Right atrium auricular region (tissue), 2 donors: ENCODE data around the gene CCDC185. TPM values are rescaled to one million over a fixed set of nuclear protein-coding genes. Genes with fewer than 3 reads are reported as not detected.

ENCODE experiments used
- DNase-seq: peaks from one replicate; pipeline ENCODE4 v3.0.0-alpha.2; 2019; ENCODE audit warnings: low spot score
- H3K27ac ChIP-seq, 2 donors: fragments of 200-600 bp; sonication (generic); 1 replicate in 1 of 2; 2 replicates in 1 of 2; pipeline ENCODE4 v1.5.1; 2016 to 2019
- H3K27me3 ChIP-seq, 2 donors: fragments of 200-600 bp; sonication (generic); one replicate each; pipeline versions ENCODE4 v1.5.1 to v1.6.0; 2017 to 2019
- H3K36me3 ChIP-seq: fragments of 200-600 bp; sonication (generic); one replicate; pipeline ENCODE4 v1.5.1; 2016
- H3K4me1 ChIP-seq, 2 donors: fragments of 200-600 bp; sonication (generic); one replicate each; pipeline versions ENCODE4 v1.5.1 to v1.6.0; 2017 to 2019
- H3K4me3 ChIP-seq, 2 donors: fragments of 200-600 bp; sonication (generic); 1 replicate in 1 of 2; 2 replicates in 1 of 2; pipeline ENCODE4 v1.5.1; 2017 to 2019; ENCODE audit warnings: mild to moderate bottlenecking in 1 of 2, moderate library complexity in 1 of 2
- H3K9me3 ChIP-seq, 2 donors: fragments of 200-600 bp; sonication (generic); one replicate each; pipeline ENCODE4 v1.5.1; 2019
- total RNA-seq, 2 donors: library from RNA; depleted of rRNA; stranded (reverse); fragments of >200 nt; gene quantifications; one replicate each; pipeline ENCODE4 v1.1.0, GENCODE V29; 2016
- TF ChIP-seq, protein P1 (sequence below), 2 donors: fragments of 200-600 bp; sonication (generic); IDR thresholded peaks; one replicate each; pipeline ENCODE4 v1.5.1; 2019; ENCODE audit warnings: antibody characterized with exemption in 2 of 2

The CCDC185 gene
- not detected for total RNA-seq

DNA sequence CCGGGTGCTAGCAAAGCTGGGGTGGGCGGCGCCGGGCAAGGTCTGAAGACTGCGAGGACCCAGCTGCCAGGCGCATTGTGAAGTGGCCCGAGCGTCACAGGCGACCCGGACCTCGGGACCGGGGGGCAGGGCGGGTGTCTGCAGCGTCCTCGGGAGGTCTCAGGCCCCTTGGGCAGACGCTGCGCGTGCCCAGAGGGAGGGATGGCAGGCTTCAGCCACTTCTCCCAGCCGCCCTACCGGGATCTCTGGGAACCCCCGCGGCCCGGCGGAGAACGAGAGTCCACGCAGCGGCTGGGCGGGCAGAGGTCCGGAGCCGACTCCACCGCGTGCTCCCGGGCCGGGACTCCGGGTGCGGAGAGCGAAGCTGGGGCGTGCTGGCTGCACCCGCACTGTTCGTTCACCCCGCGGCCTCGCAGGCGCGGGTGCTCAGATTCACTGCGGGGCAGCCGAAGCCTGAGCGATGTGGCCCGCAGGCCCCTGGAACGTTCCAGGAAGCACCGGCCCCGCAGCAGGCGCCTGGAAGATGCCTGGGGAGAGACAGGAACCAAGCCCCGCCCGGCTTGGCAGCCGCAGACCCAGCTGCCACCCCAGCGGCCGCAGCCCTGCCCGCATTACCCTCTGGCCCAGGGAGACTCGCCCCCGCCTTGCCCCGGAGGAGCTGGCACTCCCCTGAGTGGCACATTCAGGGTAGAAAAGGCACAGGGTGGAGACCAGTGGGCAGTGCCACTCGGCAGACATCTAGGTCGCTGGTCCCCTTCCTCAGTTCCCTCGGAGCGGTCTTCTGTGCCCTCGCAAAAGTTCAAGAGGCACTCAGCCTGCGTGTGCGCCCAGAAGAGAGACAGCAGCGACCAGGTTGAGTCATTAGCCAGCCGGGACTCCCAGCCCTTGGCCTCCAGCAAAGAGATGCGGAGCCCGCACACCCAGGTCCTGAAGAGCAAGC, at the start of gene CCDC185:
Gene CCDC185, plus strand, starts transcription at position 141 of the 940 bp plus-strand sequence. Its CDS starts 61 bp downstream, at position 202.
- H3K27me3 ChIP-seq: peaks cover 0 to 3% of the 10 kb centered on the region in 2 donors
- H3K9me3 ChIP-seq: no peaks in the 10 kb centered on the region
- TF ChIP-seq, protein P1, sequence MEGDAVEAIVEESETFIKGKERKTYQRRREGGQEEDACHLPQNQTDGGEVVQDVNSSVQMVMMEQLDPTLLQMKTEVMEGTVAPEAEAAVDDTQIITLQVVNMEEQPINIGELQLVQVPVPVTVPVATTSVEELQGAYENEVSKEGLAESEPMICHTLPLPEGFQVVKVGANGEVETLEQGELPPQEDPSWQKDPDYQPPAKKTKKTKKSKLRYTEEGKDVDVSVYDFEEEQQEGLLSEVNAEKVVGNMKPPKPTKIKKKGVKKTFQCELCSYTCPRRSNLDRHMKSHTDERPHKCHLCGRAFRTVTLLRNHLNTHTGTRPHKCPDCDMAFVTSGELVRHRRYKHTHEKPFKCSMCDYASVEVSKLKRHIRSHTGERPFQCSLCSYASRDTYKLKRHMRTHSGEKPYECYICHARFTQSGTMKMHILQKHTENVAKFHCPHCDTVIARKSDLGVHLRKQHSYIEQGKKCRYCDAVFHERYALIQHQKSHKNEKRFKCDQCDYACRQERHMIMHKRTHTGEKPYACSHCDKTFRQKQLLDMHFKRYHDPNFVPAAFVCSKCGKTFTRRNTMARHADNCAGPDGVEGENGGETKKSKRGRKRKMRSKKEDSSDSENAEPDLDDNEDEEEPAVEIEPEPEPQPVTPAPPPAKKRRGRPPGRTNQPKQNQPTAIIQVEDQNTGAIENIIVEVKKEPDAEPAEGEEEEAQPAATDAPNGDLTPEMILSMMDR (IDR thresholded peaks at IDR 0.05): no peak
- no peak within 1 kb of the TSS for H3K27ac ChIP-seq
- peak within 1 kb of the TSS; percentile 25 to 48 for H3K4me3 ChIP-seq
- DNase-seq: no peak
- no peaks in the 10 kb centered on the region for H3K36me3 ChIP-seq
- peaks cover 0 to 7% of the 10 kb centered on the region in 2 donors for H3K4me1 ChIP-seq

DNA sequence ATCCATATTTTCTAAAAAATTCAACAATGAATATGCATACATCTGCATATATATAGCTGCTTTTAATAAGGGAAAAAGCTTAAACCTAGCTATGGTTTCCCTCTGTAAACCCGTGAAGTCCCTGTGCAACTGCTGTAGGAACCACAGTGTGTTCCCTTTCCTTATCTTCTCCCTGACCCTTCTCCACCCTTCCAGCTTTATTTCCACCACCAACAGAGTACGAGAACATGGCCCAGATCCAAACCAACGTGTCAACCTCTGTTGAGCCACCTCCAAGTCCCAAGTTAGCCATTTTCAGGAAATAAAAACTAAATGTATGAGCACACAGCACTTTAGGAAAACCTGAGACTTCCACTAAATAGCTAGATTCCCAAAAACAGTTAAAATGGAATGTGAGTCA, 49.5 kb upstream of the CCDC185 start:
- Histone ChIP-seq H3K36me3 (no peaks in the 10 kb centered on the region), H3K27ac (peak overlapping the region; percentile 40 to 67), H3K4me3 (no peak overlapping the region), H3K9me3 (no peaks in the 10 kb centered on the region), H3K27me3 (no peaks in the 10 kb centered on the region), H3K4me1 (peaks cover 0 to 51% of the 10 kb centered on the region in 2 donors)
- TF ChIP-seq, protein P1 (IDR thresholded peaks at IDR 0.05): no peak
- peak; percentile 65 for DNase-seq

DNA sequence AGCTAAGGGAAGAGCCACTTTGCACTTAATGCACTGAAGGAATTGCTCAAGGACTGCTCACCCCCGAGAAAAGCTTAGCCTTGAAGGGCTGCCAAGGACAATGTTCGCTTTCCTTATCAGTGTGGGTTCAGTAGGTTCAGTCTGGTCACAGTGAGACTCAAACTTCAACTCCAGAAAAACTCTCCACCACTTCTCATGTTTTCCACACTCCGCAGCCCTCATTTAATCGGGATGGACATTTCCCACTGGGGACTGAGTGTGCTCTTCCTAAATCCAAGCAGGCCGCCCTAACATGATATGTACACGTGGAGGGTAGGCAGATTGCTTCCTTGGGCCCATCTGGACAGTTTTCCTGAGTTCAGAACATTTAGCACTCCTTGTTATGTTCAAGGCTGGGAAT, 48.7 kb upstream of the CCDC185 start:
- no peak for DNase-seq
- no peaks in the 10 kb centered on the region for H3K9me3 ChIP-seq
- H3K4me3 ChIP-seq: no peak overlapping the region
- H3K36me3 ChIP-seq: no peaks in the 10 kb centered on the region
- peaks cover 0 to 44% of the 10 kb centered on the region in 2 donors for H3K4me1 ChIP-seq
- peak overlapping the region; percentile 40 to 67 for H3K27ac ChIP-seq
- H3K27me3 ChIP-seq: no peaks in the 10 kb centered on the region
- TF ChIP-seq, protein P1 (IDR thresholded peaks at IDR 0.05): no peak

DNA sequence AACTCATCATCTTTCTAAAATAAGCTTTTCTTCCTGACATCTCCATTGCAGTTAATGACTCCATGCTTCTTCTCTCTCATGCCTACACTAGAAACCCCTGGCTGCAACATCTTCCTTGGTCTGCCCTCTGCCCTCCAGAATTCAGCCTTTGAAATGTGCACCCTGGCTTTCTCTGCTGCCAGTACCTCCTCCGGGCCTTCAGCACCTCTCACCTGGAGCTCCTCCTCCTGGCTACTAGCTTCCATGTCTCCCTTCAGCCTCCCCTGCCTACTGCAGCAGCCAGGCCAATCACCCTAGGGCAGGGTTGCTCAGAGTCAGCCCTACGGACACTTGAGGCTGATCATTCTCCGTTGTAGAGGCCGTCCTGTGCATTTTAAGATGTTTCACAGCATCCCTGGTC, 47.5 kb upstream of the CCDC185 start:
- peaks cover 0 to 35% of the 10 kb centered on the region in 2 donors for H3K4me1 ChIP-seq
- no peak overlapping the region for H3K4me3 ChIP-seq
- DNase-seq: no peak
- TF ChIP-seq, protein P1 (IDR thresholded peaks at IDR 0.05): no peak
- no peaks in the 10 kb centered on the region for H3K27me3 ChIP-seq
- H3K9me3 ChIP-seq: no peaks in the 10 kb centered on the region
- H3K27ac ChIP-seq: no peak overlapping the region
- H3K36me3 ChIP-seq: no peaks in the 10 kb centered on the region

DNA sequence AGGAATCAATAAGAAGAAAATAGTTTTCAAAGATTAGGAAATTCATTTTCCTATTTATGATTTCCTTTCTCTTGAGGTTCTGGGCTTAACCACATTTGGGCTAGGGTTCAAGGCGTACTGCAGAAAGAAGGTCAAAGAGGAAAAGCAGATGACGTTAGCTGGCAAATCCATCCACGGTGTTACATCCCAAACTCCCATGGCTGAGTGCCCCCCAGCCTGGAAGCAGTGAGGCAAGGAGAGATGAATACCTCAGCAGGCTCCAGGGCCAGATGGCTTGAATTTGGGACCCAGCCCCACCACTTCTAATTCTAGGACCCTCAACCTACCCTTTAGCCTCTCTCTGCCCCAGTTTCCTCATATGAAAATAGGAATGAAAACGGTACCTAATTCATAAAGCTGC, 46.9 kb upstream of the CCDC185 start:
- Histone ChIP-seq H3K27ac (no peak overlapping the region), H3K27me3 (no peaks in the 10 kb centered on the region), H3K9me3 (no peaks in the 10 kb centered on the region), H3K4me3 (no peak overlapping the region), H3K4me1 (peaks cover 0 to 29% of the 10 kb centered on the region in 2 donors), H3K36me3 (no peaks in the 10 kb centered on the region)
- TF ChIP-seq, protein P1 (IDR thresholded peaks at IDR 0.05): no peak
- no peak for DNase-seq
